Naive B cell (primary cell): ENCODE measurements around the gene COL5A1. TPM values are rescaled to one million over a fixed set of nuclear protein-coding genes. Genes with fewer than 3 reads are reported as not detected.

Source experiments
- ATAC-seq, 2 donors: fragments of 150-1000 bp; cut with Tn5 transposase; 2 replicates each; pipeline ENCODE4 v1.10.0; 2021; ENCODE audit warnings: low read depth in 2 of 2, mild to moderate bottlenecking in 2 of 2, moderate library complexity in 2 of 2
- DNase-seq: peaks from one replicate; pipeline ENCODE4 v3.0.0; 2022
- H3K27ac Mint-ChIP-seq, 6 donors: one replicate each; pipeline ENCODE4 v1.8.0; 2020 to 2022; ENCODE audit warnings: mild to moderate bottlenecking in 6 of 6, mixed read lengths in 6 of 6, moderate library complexity in 5 of 6, inconsistent platforms in 2 of 6
- H3K27me3 Mint-ChIP-seq, 3 donors: one replicate each; pipeline ENCODE4 v1.8.0; 2021 to 2022; ENCODE audit warnings: mixed read lengths in 3 of 3, mild to moderate bottlenecking in 1 of 3
- H3K36me3 Mint-ChIP-seq, 2 donors: one replicate each; pipeline ENCODE4 v1.8.0; 2020 to 2022; ENCODE audit warnings: mixed read lengths in 2 of 2, inconsistent platforms in 1 of 2, mild to moderate bottlenecking in 1 of 2
- H3K4me1 Mint-ChIP-seq, 3 donors: one replicate each; pipeline ENCODE4 v1.8.0; 2020 to 2022; ENCODE audit warnings: mixed read lengths in 3 of 3, inconsistent platforms in 1 of 3, mild to moderate bottlenecking in 1 of 3, moderate library complexity in 1 of 3
- H3K4me3 Mint-ChIP-seq, 8 donors: one replicate each; pipeline ENCODE4 v1.8.0; 2020 to 2022; ENCODE audit warnings: mild to moderate bottlenecking in 8 of 8, mixed read lengths in 8 of 8, moderate library complexity in 8 of 8, inconsistent platforms in 2 of 8
- H3K9me3 Mint-ChIP-seq, 7 donors: one replicate each; pipeline ENCODE4 v1.8.0; 2020 to 2022; ENCODE audit warnings: mixed read lengths in 7 of 7, mild to moderate bottlenecking in 5 of 7, inconsistent platforms in 2 of 7, moderate library complexity in 1 of 7
- polyA plus RNA-seq, 6 donors: library from polyadenylated mRNA; unstranded; fragments of 300-500 nt; fragmentation: Illumina TruSeq; gene quantifications; one replicate each; pipeline ENCODE4 v1.2.3, GENCODE V29; 2021; ENCODE audit warnings: low read depth in 6 of 6

The COL5A1 gene
- polyA plus RNA-seq, 6 donors from 2014 or later, result not detected

- no peak overlapping the region for H3K4me3 Mint-ChIP-seq
- H3K27ac Mint-ChIP-seq, result no peak overlapping the region
- ATAC-seq (no peak), DNase-seq (no peak)
- no peaks in the 10 kb centered on the region for H3K9me3 Mint-ChIP-seq
- no peaks in the 10 kb centered on the region for H3K4me1 Mint-ChIP-seq
- peaks cover 0 to 27% (median 14%) of the 10 kb centered on the region in 3 donors for H3K27me3 Mint-ChIP-seq
- H3K36me3 Mint-ChIP-seq, result no peaks in the 10 kb centered on the region
Measured at GRCh38 chr9:134783699-134784039, 142.1 kb downstream of the COL5A1 start.

- DNase-seq (no peak), ATAC-seq (no peak)
- H3K27ac Mint-ChIP-seq, result no peak overlapping the region
- H3K4me3 Mint-ChIP-seq, result no peak overlapping the region
- peaks cover 0 to 27% (median 14%) of the 10 kb centered on the region in 3 donors for H3K27me3 Mint-ChIP-seq
- H3K36me3 Mint-ChIP-seq, result no peaks in the 10 kb centered on the region
- no peaks in the 10 kb centered on the region for H3K4me1 Mint-ChIP-seq
- H3K9me3 Mint-ChIP-seq, result no peaks in the 10 kb centered on the region
Measured at GRCh38 chr9:134784577-134785305, 143.1 kb downstream of the COL5A1 start.

- no peaks in the 10 kb centered on the region for H3K9me3 Mint-ChIP-seq
- H3K27ac Mint-ChIP-seq, result no peak overlapping the region
- H3K4me3 Mint-ChIP-seq, result no peak overlapping the region
Measured at GRCh38 chr9:134785325-134786108, 143.9 kb downstream of the COL5A1 start.

GRCh38 chr9:134787601-134788531 is 146.3 kb downstream of the COL5A1 start:
- Mint-ChIP-seq H3K27me3 (peaks cover 0 to 27% (median 14%) of the 10 kb centered on the region in 3 donors), H3K9me3 (no peaks in the 10 kb centered on the region), H3K36me3 (no peaks in the 10 kb centered on the region), H3K4me1 (no peaks in the 10 kb centered on the region), H3K4me3 (no peak overlapping the region), H3K27ac (peak overlapping the region in 1 of 6 donors; percentile 76)
- ATAC-seq, result no peak
- DNase-seq, result no peak

More at GRCh38 chr9:134785325-134786108, 143.9 kb downstream of the COL5A1 start:
- DNase-seq, result no peak
- Mint-ChIP-seq H3K4me1 (no peaks in the 10 kb centered on the region), H3K36me3 (no peaks in the 10 kb centered on the region), H3K27me3 (peaks cover 0 to 27% (median 14%) of the 10 kb centered on the region in 3 donors)
- no peak for ATAC-seq

GRCh38 chr9:134789168-134789567 is 147.6 kb downstream of the COL5A1 start:
- no peak for ATAC-seq
- no peak for DNase-seq
- H3K4me3 Mint-ChIP-seq, result no peak overlapping the region
- H3K36me3 Mint-ChIP-seq, result no peaks in the 10 kb centered on the region
- H3K9me3 Mint-ChIP-seq, result no peaks in the 10 kb centered on the region
- H3K27me3 Mint-ChIP-seq, result peaks cover 0 to 27% (median 23%) of the 10 kb centered on the region in 3 donors
- peak overlapping the region in 2 of 6 donors; percentile 6 to 17 for H3K27ac Mint-ChIP-seq
- H3K4me1 Mint-ChIP-seq, result no peaks in the 10 kb centered on the region

- no peak overlapping the region for H3K27ac Mint-ChIP-seq
- ATAC-seq, result no peak
- H3K36me3 Mint-ChIP-seq, result no peaks in the 10 kb centered on the region
Measured at GRCh38 chr9:134791009-134791408, 149.4 kb downstream of the COL5A1 start.

GRCh38 chr9:134792627-134793026 is 151.0 kb downstream of the COL5A1 start:
- ATAC-seq (no peak), DNase-seq (no peak)
- H3K4me1 Mint-ChIP-seq, result no peaks in the 10 kb centered on the region
- H3K36me3 Mint-ChIP-seq, result no peaks in the 10 kb centered on the region
- no peak overlapping the region for H3K4me3 Mint-ChIP-seq
- H3K9me3 Mint-ChIP-seq, result no peaks in the 10 kb centered on the region
- H3K27ac Mint-ChIP-seq, result no peak overlapping the region
- peaks cover 0 to 27% (median 13%) of the 10 kb centered on the region in 3 donors for H3K27me3 Mint-ChIP-seq

More at GRCh38 chr9:134791009-134791408, 149.4 kb downstream of the COL5A1 start:
- H3K9me3 Mint-ChIP-seq, result no peaks in the 10 kb centered on the region
- H3K4me1 Mint-ChIP-seq, result no peaks in the 10 kb centered on the region
- DNase-seq, result no peak
- no peak overlapping the region for H3K4me3 Mint-ChIP-seq
- H3K27me3 Mint-ChIP-seq, result peaks cover 0 to 32% (median 22%) of the 10 kb centered on the region in 3 donors

- no peak for ATAC-seq
- Mint-ChIP-seq H3K4me1 (no peaks in the 10 kb centered on the region), H3K36me3 (no peaks in the 10 kb centered on the region), H3K27me3 (peaks cover 0 to 18% (median 7%) of the 10 kb centered on the region in 3 donors), H3K9me3 (no peaks in the 10 kb centered on the region), H3K27ac (peak overlapping the region in 2 of 6 donors; percentile 9 to 76), H3K4me3 (peak overlapping the region in 1 of 8 donors; percentile 21)
- no peak for DNase-seq
Measured at GRCh38 chr9:134793288-134794188, 151.9 kb downstream of the COL5A1 start.

GRCh38 chr9:134794663-134795370 is 153.2 kb downstream of the COL5A1 start:
- ATAC-seq (no peak), DNase-seq (no peak)
- peaks cover 0 to 18% (median 7%) of the 10 kb centered on the region in 3 donors for H3K27me3 Mint-ChIP-seq
- H3K36me3 Mint-ChIP-seq, result no peaks in the 10 kb centered on the region
- no peaks in the 10 kb centered on the region for H3K4me1 Mint-ChIP-seq
- no peaks in the 10 kb centered on the region for H3K9me3 Mint-ChIP-seq
- H3K4me3 Mint-ChIP-seq, result no peak overlapping the region
- peak overlapping the region in 1 of 6 donors; percentile 39 for H3K27ac Mint-ChIP-seq

GRCh38 chr9:134795446-134795845 is 153.8 kb downstream of the COL5A1 start:
- Mint-ChIP-seq H3K27ac (no peak overlapping the region), H3K4me1 (no peaks in the 10 kb centered on the region), H3K9me3 (no peaks in the 10 kb centered on the region), H3K36me3 (no peaks in the 10 kb centered on the region), H3K27me3 (peaks cover 0 to 18% (median 7%) of the 10 kb centered on the region in 3 donors), H3K4me3 (no peak overlapping the region)
- no peak for ATAC-seq
- no peak for DNase-seq

- Mint-ChIP-seq H3K36me3 (no peaks in the 10 kb centered on the region), H3K27ac (no peak overlapping the region), H3K9me3 (no peaks in the 10 kb centered on the region), H3K27me3 (peaks cover 0 to 18% (median 7%) of the 10 kb centered on the region in 3 donors), H3K4me3 (no peak overlapping the region), H3K4me1 (no peaks in the 10 kb centered on the region)
- DNase-seq, result no peak
- ATAC-seq, result no peak
Measured at GRCh38 chr9:134796882-134797281, 155.3 kb downstream of the COL5A1 start.

- H3K36me3 Mint-ChIP-seq, result no peaks in the 10 kb centered on the region
- peak overlapping the region in 1 of 6 donors; percentile 52 for H3K27ac Mint-ChIP-seq
- no peaks in the 10 kb centered on the region for H3K27me3 Mint-ChIP-seq
- ATAC-seq (no peak), DNase-seq (no peak)
- no peaks in the 10 kb centered on the region for H3K9me3 Mint-ChIP-seq
- no peaks in the 10 kb centered on the region for H3K4me1 Mint-ChIP-seq
- H3K4me3 Mint-ChIP-seq, result no peak overlapping the region
Measured at GRCh38 chr9:134800791-134801339, 159.3 kb downstream of the COL5A1 start.
